IPS DF 19.7 (cell line): ENCODE measurements around the gene SVBP.
"Not testable (repeated sequence)": the region's sequence is repeated elsewhere in the genome, so short reads cannot be mapped to it uniquely, and the experiment has no call there.

Source experiments
- DNase-seq: peaks from one replicate; pipeline ENCODE4 v3.0.0-alpha.2; 2013; ENCODE audit warnings: low read depth, low spot score

SVBP gene, protein sequence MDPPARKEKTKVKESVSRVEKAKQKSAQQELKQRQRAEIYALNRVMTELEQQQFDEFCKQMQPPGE

DNA sequence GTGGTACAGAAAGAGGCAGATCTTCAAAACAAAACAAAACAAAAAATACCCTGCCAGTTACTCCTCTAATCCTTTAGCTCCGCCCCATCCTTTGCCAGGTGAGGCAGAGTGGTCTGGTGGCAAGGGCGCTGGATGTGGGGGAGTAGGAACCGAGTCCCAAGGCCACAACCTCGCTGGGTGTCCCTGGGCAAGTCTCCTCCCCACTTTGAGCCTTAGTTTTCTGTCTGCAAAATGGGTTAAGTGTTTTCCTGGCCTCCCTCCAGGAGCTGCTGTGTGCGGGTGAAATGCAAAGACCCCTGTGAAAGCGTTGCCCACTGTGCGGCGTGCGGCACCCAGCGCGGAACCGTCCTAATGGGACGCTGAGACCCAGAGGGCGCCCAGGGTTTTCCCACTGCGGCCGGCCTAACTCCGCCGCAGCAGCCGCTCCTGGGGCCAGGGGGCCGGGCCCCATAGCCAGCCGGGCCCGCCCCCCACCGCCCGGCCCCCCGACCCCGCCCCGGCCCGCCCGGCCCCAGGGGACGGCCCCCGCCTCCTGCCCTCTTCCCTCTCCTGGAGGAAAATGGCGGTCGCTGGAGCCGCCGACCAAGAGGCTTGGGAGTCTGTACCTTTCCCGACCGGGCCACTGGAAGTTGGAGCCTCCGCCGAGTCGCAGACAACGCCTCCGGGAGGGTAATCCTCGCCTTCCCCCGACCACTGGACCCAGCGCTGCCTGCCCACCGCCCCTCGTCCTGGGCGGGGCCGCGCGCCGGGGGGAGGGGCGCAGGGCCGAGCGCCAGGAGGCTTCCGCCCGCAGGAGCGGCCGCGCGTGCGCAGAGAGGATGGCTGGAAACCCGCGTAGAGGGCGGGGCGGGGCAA is at the start of gene SVBP, which contains the start of gene ERMAP:
TSS of gene SVBP (minus strand) at position 813 of the 855 bp plus-strand sequence. CDS start 853 bp downstream, outside the sequence.
TSS of gene ERMAP (plus strand) at position 538 of the 855 bp plus-strand sequence. CDS start 13,327 bp downstream, outside the sequence.
- no peak for DNase-seq

DNA sequence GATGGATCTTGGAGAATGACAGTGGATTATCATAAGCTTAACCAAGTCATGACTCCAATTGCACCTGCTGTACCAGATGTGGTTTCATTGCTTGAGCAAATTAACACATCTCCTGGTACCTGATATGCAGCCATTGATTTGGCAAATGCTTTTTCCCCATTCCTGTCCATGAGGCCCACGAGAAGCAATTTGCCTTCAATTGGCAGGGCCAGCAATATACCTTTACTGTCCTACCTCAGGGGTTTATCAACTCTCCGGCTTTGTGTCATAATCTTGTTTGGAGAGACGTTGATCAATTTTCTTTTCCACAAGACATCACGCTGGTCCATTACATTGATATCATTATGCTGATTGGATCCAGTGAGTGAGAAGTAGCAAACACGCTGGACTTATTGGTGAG is 49.4 kb upstream of the SVBP start:
- no peak for DNase-seq

DNA sequence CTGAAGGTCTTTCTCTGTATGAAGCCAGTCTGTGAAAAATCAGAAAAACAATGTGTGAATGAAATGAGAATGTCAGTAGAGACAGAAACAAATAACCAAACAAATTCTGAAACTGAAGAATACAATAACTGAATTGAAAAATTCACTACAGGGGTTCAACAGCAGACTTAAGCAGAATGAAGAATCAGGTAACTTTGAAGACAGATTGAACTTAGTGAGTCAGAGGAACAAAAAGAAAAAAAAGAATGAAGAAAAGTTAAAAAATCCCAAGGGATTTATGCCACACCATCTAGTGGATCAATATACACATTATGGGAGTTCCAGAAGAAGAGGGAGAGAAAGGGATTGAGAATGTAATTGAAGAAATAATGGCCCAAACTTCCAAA is 43.8 kb upstream of the SVBP start:
- no peak for DNase-seq

DNA sequence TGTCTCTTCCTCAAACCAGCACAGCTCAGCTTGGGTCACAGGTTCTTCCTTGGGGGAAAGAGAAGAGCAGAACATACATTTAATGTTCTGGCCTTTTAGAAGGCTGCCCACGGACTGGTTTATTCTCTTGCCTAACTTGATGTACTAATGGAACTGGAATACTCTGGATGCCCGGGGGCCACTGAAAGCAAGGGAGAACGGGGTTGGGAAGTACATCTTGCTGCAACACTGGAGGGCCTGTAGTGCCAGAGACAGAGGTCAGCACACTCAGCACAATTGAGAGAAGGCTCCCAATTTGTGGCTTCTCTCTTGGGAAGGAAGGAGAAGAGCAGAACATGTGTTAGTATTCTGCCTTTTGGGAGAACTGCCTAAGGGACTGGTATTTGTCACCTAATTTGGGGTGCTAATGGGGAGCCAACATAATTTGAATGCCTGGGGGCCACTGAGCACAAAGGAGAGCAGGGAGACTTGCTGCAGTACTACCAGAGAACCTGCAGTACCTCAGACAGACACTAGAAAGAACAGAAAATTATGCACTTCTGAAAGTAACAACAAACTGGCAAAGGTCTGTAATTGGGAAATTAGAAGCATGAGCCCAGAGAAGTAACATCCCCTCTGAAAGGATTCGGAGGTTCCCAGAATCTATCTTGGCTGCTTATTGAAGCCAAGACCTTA is 43.3 kb upstream of the SVBP start:
- DNase-seq = no peak

DNA sequence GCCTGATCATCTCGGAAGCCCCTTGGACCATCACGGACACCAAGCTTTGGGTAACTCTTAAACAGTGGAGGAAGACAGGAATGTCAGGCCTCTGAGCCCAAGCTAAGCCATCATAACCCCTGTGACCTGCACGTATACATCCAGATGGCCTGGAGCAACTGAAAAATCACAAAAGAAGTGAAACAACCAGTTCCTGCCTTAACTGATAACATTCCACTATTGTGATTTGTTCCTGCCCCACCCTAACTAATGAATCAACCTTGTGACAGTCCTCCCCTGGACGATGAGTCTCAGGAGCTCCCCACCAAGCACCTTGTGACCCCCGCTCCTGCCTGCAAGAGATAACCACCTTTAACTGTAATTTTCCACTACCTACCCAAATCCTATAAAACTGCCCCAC is 42.2 kb upstream of the SVBP start:
- DNase-seq = not testable (repeated sequence)

DNA sequence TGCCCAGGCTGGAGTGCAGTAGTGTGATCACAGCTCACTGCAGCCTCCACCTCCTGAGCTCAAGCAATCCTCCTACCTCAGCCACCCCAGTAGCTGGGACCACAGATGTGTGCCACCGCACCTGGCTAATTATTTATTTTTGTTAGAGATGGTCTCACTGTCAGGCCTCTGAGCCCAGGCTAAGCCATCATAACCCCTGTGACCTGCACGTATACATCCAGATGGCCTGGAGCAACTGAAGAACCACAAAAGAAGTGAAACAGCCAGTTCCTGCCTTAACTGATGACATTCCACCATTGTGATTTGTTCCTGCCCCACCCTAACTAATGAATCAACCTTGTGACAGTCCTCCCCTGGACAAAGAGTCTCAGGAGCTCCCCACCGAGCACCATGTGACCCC is 39.4 kb upstream of the SVBP start:
- DNase-seq = not testable (repeated sequence)

DNA sequence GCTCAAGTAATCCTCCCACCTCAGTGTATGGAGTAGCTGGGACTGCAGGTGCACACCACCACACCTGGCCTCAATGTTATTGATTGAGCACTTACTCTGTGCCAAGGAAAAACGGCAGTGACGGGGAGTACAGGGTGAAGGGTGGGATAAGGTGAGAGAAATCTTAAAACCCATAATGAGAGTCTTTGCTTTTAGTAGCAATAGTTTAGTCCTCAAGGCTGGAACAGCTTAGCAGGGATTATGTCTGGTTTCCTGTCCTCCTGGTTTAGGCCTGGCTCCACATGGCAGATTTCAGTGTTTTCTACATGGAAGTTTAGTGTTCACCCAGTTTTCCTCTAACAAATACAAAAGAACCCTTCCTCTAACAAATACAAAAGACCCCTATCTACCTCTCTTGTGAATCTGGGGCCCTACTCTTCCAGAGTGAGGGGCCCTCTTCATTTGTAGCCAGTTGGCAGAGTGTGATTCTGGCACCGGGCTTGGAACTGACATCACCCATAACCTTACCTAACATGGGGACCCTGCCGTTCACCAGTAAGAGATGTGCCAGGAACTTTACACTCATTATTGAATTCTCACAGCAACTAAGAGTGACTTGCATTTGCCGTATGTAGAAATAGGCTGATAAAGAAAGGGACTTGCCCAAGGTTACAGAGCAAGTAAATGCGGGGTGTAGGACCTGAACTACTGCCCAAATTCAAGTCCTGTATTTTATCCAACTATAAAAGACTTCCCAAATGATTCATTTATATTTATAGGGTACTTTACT is 36.1 kb upstream of the SVBP start:
- no peak for DNase-seq

DNA sequence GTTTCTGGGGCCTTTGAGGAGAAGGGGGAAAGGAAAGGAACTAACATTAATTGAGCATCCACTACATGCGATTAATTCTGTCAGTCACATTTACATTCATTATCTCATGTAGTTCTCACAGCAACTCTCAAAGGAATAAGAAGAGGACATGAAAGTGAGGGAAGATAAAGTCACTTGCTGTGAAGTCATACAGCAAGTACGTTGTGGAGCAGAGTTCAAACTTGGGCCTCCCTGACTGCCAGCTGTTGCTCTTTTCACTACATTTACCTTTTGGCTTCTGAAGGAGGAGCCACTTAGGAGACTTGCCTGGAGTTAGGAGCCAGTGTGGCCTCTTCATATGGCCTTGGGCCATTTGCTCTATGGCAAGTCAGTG is 35.4 kb upstream of the SVBP start:
- no peak for DNase-seq

DNA sequence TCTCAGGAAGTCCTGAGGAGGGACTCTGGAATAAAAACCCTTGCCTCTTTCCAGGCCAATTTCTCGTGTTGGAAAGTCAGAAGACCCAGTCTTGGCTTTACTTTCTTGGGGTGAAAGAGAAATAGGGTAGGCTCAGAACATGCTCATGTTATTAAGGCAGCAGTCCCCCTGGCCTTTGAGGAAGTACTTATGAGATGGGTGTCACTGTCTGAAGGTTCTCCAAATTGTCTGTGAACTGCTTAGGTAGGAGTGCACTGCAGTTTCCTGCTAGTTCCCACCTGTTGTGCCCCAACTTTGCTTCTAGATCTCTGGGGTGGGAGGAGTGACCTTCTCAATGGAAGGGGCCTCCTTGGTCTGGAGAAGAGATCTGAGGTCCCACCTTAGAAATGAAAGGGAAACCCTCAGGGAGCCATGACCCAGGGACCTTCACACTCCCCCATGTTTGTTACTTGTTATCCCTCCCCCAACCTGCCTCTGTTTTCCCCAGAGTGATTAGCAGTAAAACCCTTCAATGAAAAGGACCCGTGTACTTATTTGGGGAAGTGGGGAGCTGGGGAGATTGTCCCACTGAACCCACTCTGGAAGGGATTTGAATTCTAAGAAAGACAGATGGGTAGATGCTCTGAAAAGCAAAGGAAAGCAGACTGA is 34.9 kb upstream of the SVBP start:
- DNase-seq = no peak

DNA sequence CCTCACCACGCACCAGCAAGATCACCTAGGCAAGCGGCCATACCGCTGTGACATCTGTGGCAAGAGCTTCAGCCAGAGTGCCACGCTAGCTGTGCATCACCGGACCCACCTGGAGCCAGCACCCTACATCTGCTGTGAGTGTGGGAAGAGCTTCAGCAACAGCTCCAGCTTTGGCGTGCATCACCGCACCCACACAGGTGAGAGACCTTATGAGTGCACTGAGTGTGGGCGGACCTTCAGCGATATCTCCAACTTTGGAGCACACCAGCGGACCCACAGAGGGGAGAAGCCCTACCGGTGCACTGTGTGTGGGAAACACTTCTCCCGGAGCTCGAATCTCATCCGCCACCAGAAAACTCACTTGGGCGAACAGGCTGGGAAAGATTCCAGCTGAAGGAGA is 34.2 kb upstream of the SVBP start:
- DNase-seq = no peak

DNA sequence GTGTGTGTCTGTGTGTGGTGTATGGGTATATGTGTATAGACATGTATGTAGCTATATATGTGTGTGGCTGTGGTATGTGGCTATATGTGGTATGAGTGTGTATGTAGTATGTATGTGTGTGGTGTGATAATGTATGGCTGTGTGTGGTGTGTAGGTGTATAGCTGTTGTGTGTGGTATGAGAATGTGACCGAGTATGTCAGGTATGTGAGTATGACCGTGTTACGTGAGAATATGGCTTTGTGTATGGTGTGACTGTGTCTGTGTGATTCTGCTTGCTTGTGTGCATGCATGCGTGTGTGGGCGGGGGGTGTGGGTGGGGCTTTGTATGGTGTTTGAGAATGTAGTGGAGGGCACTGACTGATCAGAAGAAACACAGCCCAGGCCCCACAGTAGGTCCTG is 32.7 kb upstream of the SVBP start:
- DNase-seq = no peak

DNA sequence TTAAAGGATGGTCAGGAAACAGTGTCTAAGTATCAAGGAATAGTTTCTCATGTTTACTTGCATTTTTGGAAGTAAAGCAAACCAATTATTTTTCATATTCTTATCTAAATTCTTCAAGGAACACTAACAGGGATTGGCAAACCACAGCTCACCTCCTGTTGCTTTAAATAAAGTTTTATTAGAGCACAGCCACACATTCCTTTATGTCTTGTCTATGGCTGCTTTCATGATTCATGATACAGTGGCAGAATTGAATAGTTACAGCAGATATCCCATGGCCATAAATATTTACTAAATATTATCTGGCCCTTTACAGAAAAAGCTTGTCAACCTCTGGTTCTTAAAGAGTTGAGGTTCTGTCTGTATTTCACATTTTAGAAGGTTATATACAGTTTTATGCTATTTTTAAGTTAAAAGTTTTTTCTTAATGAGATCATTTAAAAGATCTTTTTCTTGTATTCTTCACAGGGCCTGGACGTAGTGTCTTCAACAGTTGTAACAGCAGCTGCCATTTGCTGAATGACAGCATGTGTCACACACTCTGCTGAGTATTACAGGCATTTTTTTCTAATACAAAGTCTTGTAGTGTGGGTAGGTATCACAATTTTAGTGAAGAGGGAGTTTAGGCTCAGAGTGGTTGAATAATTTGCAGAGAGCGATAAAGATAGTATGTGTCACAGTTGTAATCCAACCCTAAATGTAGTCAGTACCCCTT is 31.8 kb upstream of the SVBP start:
- no peak for DNase-seq

DNA sequence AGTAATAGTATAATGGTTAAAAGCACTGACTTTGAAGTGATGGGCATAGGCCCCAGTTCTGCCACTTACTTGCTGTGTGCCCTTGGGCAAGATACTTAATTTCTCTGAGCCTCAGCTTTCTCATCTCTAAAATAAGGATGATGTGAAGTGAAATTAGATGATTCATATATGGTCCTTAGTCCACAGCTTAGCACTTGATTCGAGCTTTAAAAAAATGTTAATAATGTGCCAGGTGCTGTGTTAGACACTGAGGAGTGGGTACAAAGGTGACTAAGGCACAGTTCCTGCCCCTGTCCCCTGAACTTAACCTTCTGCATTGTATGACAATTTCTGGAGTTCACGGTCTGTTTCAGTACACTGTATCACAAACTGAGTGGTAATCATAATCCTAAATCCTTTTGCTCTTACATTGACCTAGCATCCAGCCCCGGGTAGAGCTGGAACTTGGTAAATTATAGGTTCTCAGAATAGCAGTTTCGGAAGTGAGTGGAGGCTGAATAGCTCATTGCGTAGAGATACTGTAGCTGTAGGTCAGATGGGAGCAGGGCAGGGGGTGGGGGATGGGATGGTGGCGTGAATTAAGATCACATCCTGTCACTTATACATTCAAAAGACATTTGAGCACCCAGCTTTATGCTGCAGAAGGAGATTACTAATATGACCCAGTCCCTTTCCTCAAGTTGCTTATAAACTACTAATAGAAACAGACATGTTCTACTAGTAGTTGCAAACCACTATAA is 30.7 kb upstream of the SVBP start:
- DNase-seq = no peak

DNA sequence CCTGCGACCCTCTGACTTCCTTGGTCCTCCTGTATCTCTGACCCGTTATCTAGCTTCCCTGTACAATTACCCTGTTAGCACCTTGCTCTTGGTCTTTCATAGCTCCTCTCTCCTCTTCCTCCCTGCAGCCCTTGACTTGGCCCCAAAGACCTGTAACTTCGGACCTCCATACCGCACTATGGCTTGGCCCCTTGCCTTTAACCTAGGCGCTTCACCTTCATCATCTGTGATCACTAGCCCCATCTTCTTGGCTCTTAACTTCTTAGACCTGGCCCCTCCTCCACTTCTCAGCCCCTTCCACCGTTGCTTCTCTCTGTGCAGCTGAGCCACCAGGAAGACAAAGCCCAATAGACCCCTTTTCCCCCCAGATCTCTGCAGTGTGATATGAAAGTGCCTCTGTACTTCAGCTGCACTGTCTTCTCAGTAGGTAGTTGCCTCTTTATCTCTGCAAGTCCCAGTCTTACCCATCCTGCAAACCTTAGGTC is 30.0 kb upstream of the SVBP start:
- no peak for DNase-seq

DNA sequence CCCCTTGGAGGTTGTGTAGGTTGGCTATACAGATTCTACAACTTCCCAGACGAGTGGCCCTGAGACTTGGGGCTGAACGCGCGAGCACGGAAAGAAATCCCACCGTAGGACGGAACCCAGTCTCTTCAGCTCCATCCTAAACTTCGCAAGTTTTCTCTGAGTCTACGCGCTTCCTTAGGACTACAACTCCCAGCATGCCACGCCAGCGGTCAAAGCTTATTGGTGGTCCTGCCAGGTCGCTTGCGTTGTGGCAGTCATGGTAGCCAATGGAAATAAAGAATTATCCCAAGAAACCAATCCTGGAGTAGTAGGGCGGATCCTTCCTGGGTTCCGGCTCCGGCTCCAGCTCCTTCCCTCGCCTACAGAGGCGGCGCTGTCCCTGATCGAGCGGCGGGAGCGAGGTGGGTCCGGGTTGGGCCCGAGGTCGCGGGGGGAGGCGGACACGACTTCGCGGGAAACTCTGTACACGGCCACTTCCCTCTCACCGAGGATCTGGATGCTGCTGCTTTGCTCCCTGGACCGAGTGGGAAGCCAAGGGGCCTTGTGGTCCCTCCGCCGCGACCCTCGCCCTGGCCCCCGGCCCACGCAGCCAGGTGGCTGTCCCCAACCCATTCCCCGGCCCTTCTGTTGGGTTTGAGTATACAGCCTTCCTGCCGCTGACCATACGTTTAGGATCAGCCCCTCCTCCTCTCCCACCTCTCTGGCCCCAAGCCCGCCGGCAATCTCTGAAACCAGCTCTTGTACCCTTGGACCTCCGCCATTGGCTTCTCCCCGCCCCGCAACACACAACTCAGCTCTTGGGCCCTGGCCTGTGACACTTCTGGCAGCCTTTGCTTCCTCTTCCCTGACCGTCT is 29.3 kb upstream of the SVBP start, which contains the start of gene ZNF691:
TSS of gene ZNF691 (plus strand) at position 357 of the 854 bp plus-strand sequence. CDS start 3,046 bp downstream, outside the sequence.
- DNase-seq = peak; percentile 98

DNA sequence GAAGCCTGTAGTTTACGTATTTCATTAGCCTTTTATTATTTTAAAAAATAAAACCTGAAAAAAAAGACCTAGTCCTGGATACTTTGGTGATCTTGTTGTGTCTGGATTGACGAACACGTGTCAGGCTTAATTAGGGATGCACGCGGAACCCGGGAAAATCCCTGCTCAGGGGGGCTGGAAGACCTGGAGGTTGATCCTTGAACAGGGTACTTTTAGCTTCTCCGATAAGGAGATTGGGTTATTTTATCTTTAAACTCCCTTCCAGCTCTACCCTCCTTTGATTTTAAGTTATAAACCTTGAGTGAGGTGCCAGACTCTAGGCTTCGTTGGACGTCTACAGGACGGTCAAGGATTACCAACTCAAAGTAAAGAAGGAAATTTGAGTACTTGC is 28.7 kb upstream of the SVBP start:
- DNase-seq = no peak

DNA sequence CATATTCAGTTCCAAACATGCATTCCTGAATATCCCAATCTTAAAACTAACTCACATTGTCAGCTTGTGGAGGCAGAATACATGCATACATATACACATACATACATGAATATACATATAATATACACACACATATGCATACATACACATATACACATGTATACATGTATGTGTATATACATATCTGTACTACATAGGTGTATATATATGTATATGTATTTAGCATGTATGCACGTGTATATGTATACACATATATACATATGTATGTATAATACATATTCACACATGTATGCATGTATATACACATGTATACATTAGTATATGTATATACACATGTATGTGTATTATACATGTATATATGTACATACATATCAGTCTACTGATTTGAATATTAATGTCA is 28.0 kb upstream of the SVBP start:
- DNase-seq = no peak

DNA sequence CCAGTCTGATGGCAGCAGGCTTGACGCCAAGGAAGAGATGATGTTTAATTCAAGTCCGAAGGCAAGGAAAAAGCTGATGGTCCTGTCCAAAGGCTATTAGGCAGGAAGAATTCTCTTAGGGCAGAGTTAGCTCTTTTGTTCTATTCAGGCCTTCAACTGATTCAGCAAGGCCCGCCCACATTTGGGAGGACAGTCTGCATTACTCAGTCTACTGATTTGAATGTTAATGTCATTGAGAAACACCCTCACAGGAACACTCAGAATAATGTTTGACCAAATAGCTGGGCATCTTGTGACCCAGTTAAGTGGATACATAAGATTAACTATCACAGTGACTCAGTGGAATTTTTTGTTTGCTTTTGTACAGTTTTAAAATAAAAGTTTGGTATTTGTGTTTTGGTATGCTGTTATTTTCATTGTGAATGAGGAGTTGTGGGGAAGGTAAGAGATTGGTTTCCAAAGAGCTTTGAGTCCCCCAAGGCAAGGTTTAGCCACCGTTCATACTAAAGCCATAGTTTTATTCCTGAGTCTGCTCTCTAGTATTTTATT is 27.5 kb upstream of the SVBP start:
- DNase-seq = no peak
